ENCODE measurements around the gene IRS2.

GRCh38 chr13:109749365-109749764 is 37.0 kb downstream of the IRS2 start:
- no peak for TF ChIP-seq GATA3 (IDR thresholded peaks at IDR 0.05; ENCODE audit: low read depth, low read length)
- 0 out of 2 replicates have a peak, but pooled peaks have one; percentile 4 for TF ChIP-seq GATA2 (IDR thresholded peaks at IDR 0.05; ENCODE audit: low read depth, low read length)
